B cell (primary cell): ENCODE data around the gene FUT7. TPM values are rescaled to one million over a fixed set of nuclear protein-coding genes. Genes with fewer than 3 reads are reported as not detected.

Source experiments
- ATAC-seq: fragments of 200-7000 bp; cut with Tn5 transposase; one replicate; pipeline ENCODE4 v1.10.0; 2021; ENCODE audit warnings: low read depth, mild to moderate bottlenecking, moderate number of reproducible peaks, moderate library complexity
- CTCF ChIA-PET: fragments of 350-600 bp; sonication (Branson Sonifier 250); formaldehyde crosslinking; loops from one replicate; lab custom pipeline; 2021; ENCODE audit warnings: antibody characterized with exemption, inconsistent platforms; lab: Charles Lee
- POLR2A ChIA-PET: fragments of 350-600 bp; sonication (Branson Sonifier 250); formaldehyde crosslinking; loops from one replicate; lab custom pipeline; 2021; ENCODE audit warnings: antibody characterized with exemption; lab: Charles Lee
- DNase-seq: peaks from one replicate; pipeline ENCODE4 v3.0.0; 2013
- H2AFZ ChIP-seq: 2 replicates; pipeline ENCODE4 v1.6.1; 2012; ENCODE audit warnings: mild to moderate bottlenecking, low read depth, low read length; ENCODE audit not compliant: insufficient read depth, poor library complexity, severe bottlenecking
- H3K27ac ChIP-seq, 2 donors: 1 replicate in 1 of 2; 2 replicates in 1 of 2; pipeline ENCODE4 v1.5.1; 2012 to 2013; ENCODE audit warnings: low read length in 2 of 2, mild to moderate bottlenecking in 2 of 2, moderate library complexity in 1 of 2
- H3K27me3 ChIP-seq, 4 experiments: fragments of 200-600 bp in 1 of 4; sonication (generic) in 1 of 4; replicated peaks in 1 of 4; 1 replicate in 2 of 4; 2 replicates in 2 of 4; pipeline versions ENCODE4 v1.6.1 to v1.7.0; 2013 to 2016; ENCODE audit warnings: low read length in 3 of 4, mild to moderate bottlenecking in 2 of 4, mixed read lengths in 1 of 4, moderate library complexity in 1 of 4; ENCODE audit not compliant: insufficient read depth in 4 of 4, control insufficient read depth in 3 of 4; ENCODE audit errors: control extremely low read depth in 1 of 4
- H3K36me3 ChIP-seq, 2 experiments: replicated peaks in 1 of 2; 1 replicate in 1 of 2; 2 replicates in 1 of 2; pipeline versions ENCODE4 v1.6.1 to v1.7.1; 2013; ENCODE audit warnings: low read length in 1 of 2; ENCODE audit not compliant: insufficient read depth in 2 of 2, control insufficient read depth in 1 of 2; ENCODE audit errors: control extremely low read depth in 1 of 2, extremely low read depth in 1 of 2
- H3K4me1 ChIP-seq, 2 donors: fragments of 200-600 bp in 1 of 2; sonication (generic) in 1 of 2; 1 replicate in 1 of 2; 2 replicates in 1 of 2; pipeline versions ENCODE4 v1.5.1 to v1.6.1; 2013 to 2017; ENCODE audit warnings: low read length in 2 of 2; ENCODE audit not compliant: control insufficient read depth in 2 of 2, insufficient read depth in 2 of 2
- H3K4me2 ChIP-seq: replicated peaks from 2 replicates; pipeline ENCODE3; 2012; ENCODE audit warnings: mild to moderate bottlenecking, low read depth, low read length; ENCODE audit not compliant: poor library complexity, severe bottlenecking
- H3K4me3 ChIP-seq, 5 experiments: fragments of 200-600 bp in 1 of 5; sonication (generic) in 1 of 5; 1 replicate in 3 of 5; 2 replicates in 2 of 5; pipeline versions ENCODE4 v1.5.1 to v1.7.0; 2011 to 2016; ENCODE audit warnings: low read length in 4 of 5, mild to moderate bottlenecking in 4 of 5, low read depth in 2 of 5, control low read depth in 1 of 5, moderate library complexity in 1 of 5; ENCODE audit not compliant: insufficient read depth in 1 of 5; ENCODE audit errors: control extremely low read depth in 1 of 5, extremely low read depth in 1 of 5
- H3K79me2 ChIP-seq: fragments of 200-600 bp; sonication (generic); one replicate; pipeline ENCODE4 v1.6.0; 2016; ENCODE audit warnings: low read length; ENCODE audit not compliant: control insufficient read depth, insufficient read depth
- H3K9ac ChIP-seq: fragments of 200-600 bp; sonication (generic); 2 replicates; pipeline ENCODE4 v1.6.1; 2017; ENCODE audit warnings: mild to moderate bottlenecking, low read length, moderate library complexity
- H3K9me3 ChIP-seq, 3 donors: one replicate each; pipeline versions ENCODE4 v1.6.1 to v1.7.1; 2013; ENCODE audit warnings: low read length in 2 of 3; ENCODE audit not compliant: control insufficient read depth in 2 of 3, insufficient read depth in 1 of 3; ENCODE audit errors: control extremely low read depth in 1 of 3
- H4K20me1 ChIP-seq: 2 replicates; pipeline ENCODE4 v1.6.0; 2012; ENCODE audit warnings: mild to moderate bottlenecking, low read length; ENCODE audit not compliant: insufficient read depth, control insufficient read depth, poor library complexity, severe bottlenecking
- H3K27ac Mint-ChIP-seq: one replicate; pipeline ENCODE4 v1.8.0; 2021; ENCODE audit warnings: mixed read lengths
- H3K27me3 Mint-ChIP-seq: one replicate; pipeline ENCODE4 v1.8.0; 2021; ENCODE audit warnings: mixed read lengths
- H3K4me1 Mint-ChIP-seq: one replicate; pipeline ENCODE4 v1.8.0; 2021; ENCODE audit warnings: mixed read lengths
- H3K4me3 Mint-ChIP-seq: one replicate; pipeline ENCODE4 v1.8.0; 2021; ENCODE audit warnings: mixed read lengths
- H3K9me3 Mint-ChIP-seq: one replicate; pipeline ENCODE4 v1.8.0; 2022; ENCODE audit warnings: mixed read lengths; ENCODE audit not compliant: insufficient read depth
- EZH2 ChIP-seq: IDR thresholded peaks from 2 replicates; pipeline ENCODE4 v1.6.1; 2012; ENCODE audit warnings: borderline replicate concordance, low read depth, mild to moderate bottlenecking, moderate library complexity, low read length; ENCODE audit not compliant: insufficient read depth, poor library complexity, severe bottlenecking
- WGBS: methylation state at CpG from one replicate; pipeline ENCODE4 v1.1.5; 2013; ENCODE audit warnings: missing lambda C conversion rate; ENCODE audit not compliant: insufficient coverage; 5-methylcytosine and 5-hydroxymethylcytosine counted together
- intact Hi-C: fragments of 100-400 bp; cut with micrococcal nuclease; formaldehyde crosslinking; loops from one replicate; pipeline ENCODE4 v1.10.0; 2022
- polyA plus RNA-seq: library from polyadenylated mRNA; depleted of rRNA; stranded (reverse); fragments of >200 nt; gene quantifications from 2 replicates; pipeline ENCODE4 v1.2.3, GENCODE V29; 2012
- total RNA-seq, 2 donors: library from RNA; stranded (reverse); fragments of 120-200 nt in 1 of 2; gene quantifications; 1 replicate in 1 of 2; 2 replicates in 1 of 2; pipeline versions ENCODE4 v1.2.3 to v1.2.4, GENCODE V29; 2013 to 2022
- TF ChIP-seq, protein P1 (sequence below): fragments of 200-600 bp; IDR thresholded peaks from one replicate; pipeline ENCODE4 v1.8.0; 2022; ENCODE audit warnings: antibody characterized with exemption, mild to moderate bottlenecking

FUT7 gene
- total and polyA plus RNA-seq, 2 donors (not counting 1 experiment from before 2014, with no cell fraction given): 7.3 to 8.2 TPM

DNA sequence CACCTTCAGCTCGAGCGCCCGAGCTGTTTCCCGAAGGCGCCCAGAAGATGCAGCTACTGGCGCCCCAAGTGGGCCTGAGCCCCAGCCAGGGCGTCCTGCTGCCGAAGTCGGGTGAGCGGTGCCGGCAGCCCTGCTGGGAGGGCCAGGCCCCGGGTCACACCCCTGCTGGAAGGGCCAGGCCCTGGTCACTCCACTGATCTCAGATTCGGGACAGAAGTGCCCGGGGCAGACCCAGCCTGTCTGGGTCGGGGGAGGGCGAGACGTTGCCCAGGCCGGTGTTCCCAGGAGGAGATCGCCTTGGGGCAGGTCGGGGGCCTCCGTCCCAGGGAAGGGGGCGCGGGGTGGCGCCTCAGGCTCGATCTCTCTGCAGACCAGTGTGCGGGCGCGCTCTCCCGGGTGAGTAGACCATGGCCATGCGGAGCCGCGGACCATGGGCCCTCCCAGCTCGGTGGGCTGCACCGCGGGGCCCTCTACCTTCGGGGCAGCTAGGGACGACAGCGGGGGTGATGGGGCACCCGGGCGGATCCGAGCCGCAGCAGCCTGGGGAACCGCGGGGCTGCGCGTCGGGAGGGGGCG, 46.8 kb downstream of the FUT7 start:
- DNase-seq (no peak), ATAC-seq (no peak)
- ChIA-PET CTCF (no interaction called here), POLR2A (no interaction called here)
- Mint-ChIP-seq H3K4me1 (peaks cover 6% of the 10 kb centered on the region), H3K9me3 (no peaks in the 10 kb centered on the region), H3K4me3 (no peak overlapping the region), H3K27ac (no peak overlapping the region), H3K27me3 (peaks cover 26% of the 10 kb centered on the region)
- no peaks in the 10 kb centered on the region for H3K79me2 ChIP-seq
- H4K20me1 ChIP-seq: no peaks in the 10 kb centered on the region
- H2AFZ ChIP-seq: no peak overlapping the region
- peak overlapping the region; percentile 37 for H3K4me2 ChIP-seq
- TF ChIP-seq, protein P1, sequence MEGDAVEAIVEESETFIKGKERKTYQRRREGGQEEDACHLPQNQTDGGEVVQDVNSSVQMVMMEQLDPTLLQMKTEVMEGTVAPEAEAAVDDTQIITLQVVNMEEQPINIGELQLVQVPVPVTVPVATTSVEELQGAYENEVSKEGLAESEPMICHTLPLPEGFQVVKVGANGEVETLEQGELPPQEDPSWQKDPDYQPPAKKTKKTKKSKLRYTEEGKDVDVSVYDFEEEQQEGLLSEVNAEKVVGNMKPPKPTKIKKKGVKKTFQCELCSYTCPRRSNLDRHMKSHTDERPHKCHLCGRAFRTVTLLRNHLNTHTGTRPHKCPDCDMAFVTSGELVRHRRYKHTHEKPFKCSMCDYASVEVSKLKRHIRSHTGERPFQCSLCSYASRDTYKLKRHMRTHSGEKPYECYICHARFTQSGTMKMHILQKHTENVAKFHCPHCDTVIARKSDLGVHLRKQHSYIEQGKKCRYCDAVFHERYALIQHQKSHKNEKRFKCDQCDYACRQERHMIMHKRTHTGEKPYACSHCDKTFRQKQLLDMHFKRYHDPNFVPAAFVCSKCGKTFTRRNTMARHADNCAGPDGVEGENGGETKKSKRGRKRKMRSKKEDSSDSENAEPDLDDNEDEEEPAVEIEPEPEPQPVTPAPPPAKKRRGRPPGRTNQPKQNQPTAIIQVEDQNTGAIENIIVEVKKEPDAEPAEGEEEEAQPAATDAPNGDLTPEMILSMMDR: no peak
- peak; percentile 80 for TF ChIP-seq EZH2
- peaks cover 9 to 12% of the 10 kb centered on the region in 2 donors for H3K4me1 ChIP-seq
- intact Hi-C loops: no loop called here
- peaks cover 0 to 61% (median 14%) of the 10 kb centered on the region in 4 experiments for H3K27me3 ChIP-seq
- no peak overlapping the region for H3K4me3 ChIP-seq
- no peaks in the 10 kb centered on the region for H3K36me3 ChIP-seq
- no peak overlapping the region for H3K27ac ChIP-seq
- H3K9ac ChIP-seq: no peak overlapping the region
- WGBS: 6% methylated on average over 47 of the region's 48 CpGs
- no peaks in the 10 kb centered on the region for H3K9me3 ChIP-seq

- Mint-ChIP-seq H3K4me3 (no peak overlapping the region), H3K27ac (no peak overlapping the region), H3K27me3 (peaks cover 26% of the 10 kb centered on the region), H3K9me3 (no peaks in the 10 kb centered on the region), H3K4me1 (peaks cover 6% of the 10 kb centered on the region)
- no peak overlapping the region for H2AFZ ChIP-seq
- H3K27me3 ChIP-seq: peaks cover 0 to 64% (median 14%) of the 10 kb centered on the region in 4 experiments
- H3K9me3 ChIP-seq: peaks cover 0 to 2% (median 0%) of the 10 kb centered on the region in 3 donors
- H3K36me3 ChIP-seq: no peaks in the 10 kb centered on the region
- H3K79me2 ChIP-seq: no peaks in the 10 kb centered on the region
- no peaks in the 10 kb centered on the region for H4K20me1 ChIP-seq
- DNase-seq (no peak), ATAC-seq (no peak)
- H3K9ac ChIP-seq: no peak overlapping the region
- no peak overlapping the region for H3K4me3 ChIP-seq
- WGBS: 49% methylated on average over 29 of the region's 29 CpGs
- POLR2A ChIA-PET: no interaction called here
- CTCF ChIA-PET: no interaction called here
- peak overlapping the region; percentile 37 for H3K4me2 ChIP-seq
- no peak overlapping the region for H3K27ac ChIP-seq
- intact Hi-C loops: no loop called here
- TF ChIP-seq EZH2: no peak
- TF ChIP-seq, protein P1: no peak
- peaks cover 9 to 12% of the 10 kb centered on the region in 2 donors for H3K4me1 ChIP-seq
These were observed 47.3 kb downstream of the FUT7 start for GRCh38 chr9:136984464-136985026.
